Heart right ventricle (tissue), 16 donors: Measurements from ENCODE around the gene ARMC3. TPM values are rescaled to one million over a fixed set of nuclear protein-coding genes. Genes with fewer than 3 reads are reported as not detected.

Source experiments
- ATAC-seq, 8 donors: fragments of 200-7000 bp; cut with Tn5 transposase; one replicate each; pipeline ENCODE4 v1.9.1; 2020; ENCODE audit warnings: mild to moderate bottlenecking in 8 of 8, moderate library complexity in 8 of 8, moderate number of reproducible peaks in 1 of 8
- DNase-seq, 2 donors: peaks; one replicate each; pipeline ENCODE4 v3.0.0-alpha.2; 2020
- H3K27ac ChIP-seq, 10 donors: fragments of 200-600 bp; sonication (generic) in 2 of 10; one replicate each; pipeline versions ENCODE4 v1.5.0 to v1.8.0; 2020 to 2022; ENCODE audit warnings: mild to moderate bottlenecking in 3 of 10
- H3K27me3 ChIP-seq, 7 donors: fragments of 200-600 bp; one replicate each; pipeline ENCODE4 v1.8.0; 2021 to 2022; ENCODE audit warnings: mild to moderate bottlenecking in 2 of 7
- H3K36me3 ChIP-seq, 9 donors: fragments of 200-600 bp; sonication (generic) in 1 of 9; one replicate each; pipeline versions ENCODE4 v1.5.0 to v1.8.0; 2020 to 2022; ENCODE audit warnings: mild to moderate bottlenecking in 2 of 9
- H3K4me1 ChIP-seq, 9 donors: fragments of 200-600 bp; sonication (generic) in 1 of 9; one replicate each; pipeline versions ENCODE4 v1.5.0 to v1.8.0; 2020 to 2022; ENCODE audit warnings: mild to moderate bottlenecking in 4 of 9
- H3K4me3 ChIP-seq, 10 donors: fragments of 200-600 bp; sonication (generic) in 2 of 10; one replicate each; pipeline versions ENCODE4 v1.5.0 to v1.8.0; 2020 to 2022; ENCODE audit warnings: mild to moderate bottlenecking in 7 of 10, moderate library complexity in 2 of 10
- H3K9me3 ChIP-seq, 11 donors: fragments of 200-600 bp in 10 of 11; sonication (generic) in 2 of 11; one replicate each; pipeline versions ENCODE4 v1.5.0 to v1.8.0; 2013 to 2022; ENCODE audit warnings: mild to moderate bottlenecking in 2 of 11, control low read depth in 1 of 11, moderate library complexity in 1 of 11
- CTCF ChIP-seq, 9 donors: fragments of 200-600 bp; sonication (generic) in 2 of 9; IDR thresholded peaks; one replicate each; pipeline versions ENCODE4 v1.5.0 to v1.8.0; 2021 to 2022; ENCODE audit warnings: antibody characterized with exemption in 9 of 9, mild to moderate bottlenecking in 5 of 9, moderate library complexity in 1 of 9
- WGBS, 2 donors: extraction: QIAGEN DNeasy Blood & Tissue Kit; methylation state at CpG; one replicate each; pipeline ENCODE4 v1.1.7; 2013; ENCODE audit warnings: inconsistent platforms in 1 of 2; 5-methylcytosine and 5-hydroxymethylcytosine counted together
- intact Hi-C, 10 donors: fragments of 100-400 bp; cut with DNase I; formaldehyde crosslinking; loops; one replicate each; pipeline versions ENCODE4 v1.11.1 to v1.14.2; 2022
- polyA plus RNA-seq, 2 donors: library from polyadenylated mRNA; stranded (reverse); fragments of 200-250 nt; gene quantifications; one replicate each; pipeline ENCODE4 v1.2.3, GENCODE V29; 2013
- total RNA-seq, 10 donors: library from RNA; stranded (reverse); fragmentation: NEBNext Ultra II Directional in 3 of 10; extraction: Animal tissue kit (Norgen Biotek cat#: 25700) in 3 of 10; gene quantifications; one replicate each; pipeline versions ENCODE4 v1.2.1 to v1.2.4, GENCODE V29; 2021 to 2023
- donor health status: Arrhythmogenic right ventricular cardiomyopathy.
- donor health status: ischemic (EF 13 %, LVEDD 7.1; RV severe dilation, severe dysfunction).
- donor health status: healthy with polysubstance abuse.
- donor health status: DM: no; HTN: yes; CAD: no.
- donor health status: DM: no; HTN: no; CAD: no.
- donor health status: ischemic (EF 25% LVEDD 6.9; RV normal size, moderate dysfunction).
- donor health status: ischemic (EF 25% LVEDD 5.7; RV mildly dilated, moderate dysfunction).
- donor health status: healthy.
- donor health status: DM: yes; HTN: yes; CAD: no.
- donor health status: Ischemic cardiomyopathy.
- donor health status: ischemic (EF 35%, LVEDD 5.7; RV mildly dilated, moderate dysfunction).
- donor health status: nonischemic (EF 11% LVEDD 7.7; RV severe dilation, severe dysfunction).
- donor health status: DM: yes; HTN: yes; CAD: no.
- donor health status: PGD.
- donor health status: ischemic (EF 29% LVEDD 5.4; RV normal size, mild dysfunction).
- donor health status: nonischemic (EF 23%, LVEDD 6.1; RV moderate dilation, normal function).

Gene ARMC3
- total and polyA plus RNA-seq, 12 donors, result not detected

- 75 to 86% methylated on average over 1 of the region's 1 CpG for WGBS, 2 donors
- TF ChIP-seq CTCF (IDR thresholded peaks at IDR 0.05), result no peak
Measured at GRCh38 chr10:22895252-22895651, 32.6 kb upstream of the ARMC3 start.

GRCh38 chr10:22897371-22897770, 30.5 kb upstream of the ARMC3 start:
- H3K4me1 ChIP-seq, result peaks cover 0 to 6% (median 0%) of the 10 kb centered on the region in 9 donors
- DNase-seq (no peak), ATAC-seq (no peak)
- H3K9me3 ChIP-seq, result peaks cover 0 to 12% (median 1%) of the 10 kb centered on the region in 11 donors
- no peaks in the 10 kb centered on the region for H3K36me3 ChIP-seq
- intact Hi-C loops, result no loop called here
- no peaks in the 10 kb centered on the region for H3K27me3 ChIP-seq
- no peak overlapping the region for H3K27ac ChIP-seq
- 53 to 65% methylated on average over 4 of the region's 4 CpGs for WGBS, 2 donors
- no peak overlapping the region for H3K4me3 ChIP-seq
- TF ChIP-seq CTCF (IDR thresholded peaks at IDR 0.05), result no peak

More at GRCh38 chr10:22895252-22895651, 32.6 kb upstream of the ARMC3 start:
- no peaks in the 10 kb centered on the region for H3K36me3 ChIP-seq
- intact Hi-C loops, result no loop called here
- H3K9me3 ChIP-seq, result peaks cover 0 to 30% (median 19%) of the 10 kb centered on the region in 11 donors
- ATAC-seq (no peak), DNase-seq (no peak)
- peaks cover 0 to 1% (median 0%) of the 10 kb centered on the region in 9 donors for H3K4me1 ChIP-seq
- no peaks in the 10 kb centered on the region for H3K27me3 ChIP-seq
- H3K27ac ChIP-seq, result no peak overlapping the region
- H3K4me3 ChIP-seq, result no peak overlapping the region

- Histone ChIP-seq H3K27me3 (no peaks in the 10 kb centered on the region), H3K36me3 (no peaks in the 10 kb centered on the region), H3K4me3 (no peak overlapping the region), H3K27ac (no peak overlapping the region), H3K9me3 (peaks cover 0 to 9% (median 0%) of the 10 kb centered on the region in 11 donors), H3K4me1 (peaks cover 0 to 6% (median 0%) of the 10 kb centered on the region in 9 donors)
- 70 to 76% methylated on average over 2 of the region's 2 CpGs for WGBS, 2 donors
- no peak for ATAC-seq
- no peak for TF ChIP-seq CTCF (IDR thresholded peaks at IDR 0.05)
- DNase-seq, result no peak
- intact Hi-C loops, result no loop called here
Measured at GRCh38 chr10:22899307-22899706, 28.5 kb upstream of the ARMC3 start.

GRCh38 chr10:22899775-22900174, 28.1 kb upstream of the ARMC3 start:
- WGBS, 2 donors, result 81 to 82% methylated on average over 1 of the region's 1 CpG
- intact Hi-C loops, result loop anchor here in 1 of 10 donors (10.0 kb wide), 1 partner anchor 145 kb away; no protein-coding TSS in a partner anchor
- Histone ChIP-seq H3K27ac (no peak overlapping the region), H3K27me3 (no peaks in the 10 kb centered on the region), H3K9me3 (peaks cover 0 to 9% (median 0%) of the 10 kb centered on the region in 11 donors), H3K4me3 (no peak overlapping the region), H3K36me3 (no peaks in the 10 kb centered on the region), H3K4me1 (peaks cover 0 to 6% (median 0%) of the 10 kb centered on the region in 9 donors)
- no peak for TF ChIP-seq CTCF (IDR thresholded peaks at IDR 0.05)
- ATAC-seq (no peak), DNase-seq (no peak)
